Spleen (tissue), 11 donors: Measurements from ENCODE around the gene RFXAP. TPM values are rescaled to one million over a fixed set of nuclear protein-coding genes. Genes with fewer than 3 reads are reported as not detected.
"Not testable (repeated sequence)": the region's sequence is repeated elsewhere in the genome, so short reads cannot be mapped to it uniquely, and the experiment has no call there.

Source experiments
- DNase-seq: peaks from one replicate; pipeline ENCODE4 v3.0.0-alpha.2; 2020
- H3K27ac ChIP-seq, 8 donors: fragments of 200-600 bp; sonication (generic) in 7 of 8; 1 replicate in 4 of 8; 2 replicates in 4 of 8; pipeline versions ENCODE4 v1.5.0 to v1.8.0; 2016 to 2021; ENCODE audit warnings: inconsistent platforms in 4 of 8, mild to moderate bottlenecking in 4 of 8, moderate library complexity in 1 of 8
- H3K27me3 ChIP-seq, 7 donors: fragments of 200-600 bp; sonication (generic) in 6 of 7; replicated peaks in 1 of 7; 1 replicate in 4 of 7; 2 replicates in 3 of 7; pipeline versions ENCODE4 v1.5.0 to v1.8.0; 2016 to 2021; ENCODE audit warnings: inconsistent platforms in 3 of 7, mild to moderate bottlenecking in 1 of 7
- H3K36me3 ChIP-seq, 6 donors: fragments of 200-600 bp; sonication (generic) in 5 of 6; 1 replicate in 4 of 6; 2 replicates in 2 of 6; pipeline versions ENCODE4 v1.5.0 to v1.8.0; 2016 to 2021; ENCODE audit warnings: inconsistent platforms in 2 of 6
- H3K4me1 ChIP-seq, 6 donors: fragments of 200-600 bp; sonication (generic) in 5 of 6; 1 replicate in 3 of 6; 2 replicates in 3 of 6; pipeline versions ENCODE4 v1.5.0 to v1.8.0; 2016 to 2021; ENCODE audit warnings: inconsistent platforms in 3 of 6
- H3K4me3 ChIP-seq, 8 donors: fragments of 200-600 bp; sonication (generic) in 7 of 8; 1 replicate in 4 of 8; 2 replicates in 4 of 8; pipeline versions ENCODE4 v1.5.0 to v1.8.0; 2016 to 2021; ENCODE audit warnings: inconsistent platforms in 4 of 8, mild to moderate bottlenecking in 4 of 8, moderate library complexity in 2 of 8
- H3K9me3 ChIP-seq, 8 donors: fragments of 200-600 bp; sonication (generic) in 7 of 8; 1 replicate in 4 of 8; 2 replicates in 4 of 8; pipeline versions ENCODE4 v1.5.0 to v1.8.0; 2016 to 2021; ENCODE audit warnings: inconsistent platforms in 4 of 8
- POLR2A ChIP-seq, 3 donors: fragments of 450-650 bp; IDR thresholded peaks; one replicate each; pipeline ENCODE4 v1.5.1; 2017; ENCODE audit warnings: antibody characterized with exemption in 3 of 3, mild to moderate bottlenecking in 1 of 3
- POLR2AphosphoS5 ChIP-seq, 3 donors: sonication (generic); formaldehyde crosslinking; IDR thresholded peaks; one replicate each; pipeline ENCODE4 v1.5.1; 2017; ENCODE audit warnings: antibody characterized with exemption in 3 of 3
- WGBS, 5 donors: extraction: QIAGEN DNeasy Blood & Tissue Kit in 3 of 5; methylation state at CpG; one replicate each; pipeline versions ENCODE4 v1.1.5 to v1.1.7; 2013 to 2018; 5-methylcytosine and 5-hydroxymethylcytosine counted together
- intact Hi-C: fragments of 100-400 bp; cut with DNase I; formaldehyde crosslinking; loops from one replicate; pipeline ENCODE4 v1.15.0; 2023; ENCODE audit warnings: low total_unique reads
- polyA plus RNA-seq, 3 donors: library from polyadenylated mRNA; stranded (reverse); fragments of 200-250 nt; gene quantifications; one replicate each; pipeline ENCODE4 v1.2.1, GENCODE V29; 2013
- total RNA-seq, 7 donors: library from RNA; depleted of rRNA in 3 of 7; stranded (reverse); fragments of >200 nt in 3 of 7; fragmentation: NEBNext Ultra II Directional in 4 of 7; extraction: Animal tissue kit (Norgen Biotek cat#: 25700) in 4 of 7; gene quantifications; one replicate each; pipeline versions ENCODE4 v1.1.0 to v1.2.1, GENCODE V29; 2016 to 2021
- TF ChIP-seq, protein P1 (sequence below), 11 experiments: fragments of 200-600 bp in 7 of 11; fragments of 450-650 bp in 4 of 11; sonication (generic) in 4 of 11; IDR thresholded peaks in 8 of 11; conservative IDR thresholded peaks in 3 of 11; 1 replicate in 7 of 11; 2 replicates in 4 of 11; pipeline versions ENCODE4 v1.4.0 to v1.8.0; 2016 to 2021; ENCODE audit warnings: antibody characterized with exemption in 11 of 11, inconsistent platforms in 4 of 11, mild to moderate bottlenecking in 1 of 11
- donor health status: healthy with polysubstance abuse.
- donor health status: DM: no; HTN: no; CAD: no; lungs with moderate emphysema.
- donor health status: DM: no; HTN: no; CAD: no.
- donor health status: Bipolar disorder and iron deficiency.
- donor health status: healthy.
- donor health status: DM: no; HTN: no; CAD: no.
- donor health status: DM: yes; HTN: yes; CAD: no.

Gene RFXAP
- total and polyA plus RNA-seq, 10 donors = 4.6 to 9.3 (median 6.5) TPM

DNA sequence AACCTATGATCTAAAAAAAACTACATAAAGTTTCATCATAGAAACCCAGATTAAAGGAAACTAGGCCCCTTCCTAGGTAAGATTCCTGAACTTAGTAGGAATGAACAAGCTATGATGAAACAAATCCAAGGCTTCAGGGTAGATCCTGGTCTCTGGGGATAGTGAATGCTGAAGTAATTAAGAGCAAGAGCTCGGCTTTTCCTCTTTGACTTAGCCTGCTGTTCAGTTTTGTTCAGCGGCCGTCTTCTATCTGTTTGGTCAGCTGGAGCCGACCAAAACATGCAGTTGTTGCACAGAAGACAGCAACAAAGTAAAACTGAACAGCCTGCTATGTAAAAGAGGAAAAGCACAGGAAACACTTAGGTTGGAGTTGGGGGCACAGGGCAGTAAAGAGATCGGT lies 44.1 kb upstream of the RFXAP start:
- WGBS, 5 donors = 51 to 80% (median 71%) methylated on average over 5 of the region's 5 CpGs
- Histone ChIP-seq H3K36me3 (no peaks in the 10 kb centered on the region), H3K27ac (no peak overlapping the region), H3K4me1 (no peaks in the 10 kb centered on the region), H3K4me3 (no peak overlapping the region), H3K27me3 (peaks cover 0 to 19% (median 0%) of the 10 kb centered on the region in 7 donors), H3K9me3 (no peaks in the 10 kb centered on the region)
- TF ChIP-seq, protein P1, sequence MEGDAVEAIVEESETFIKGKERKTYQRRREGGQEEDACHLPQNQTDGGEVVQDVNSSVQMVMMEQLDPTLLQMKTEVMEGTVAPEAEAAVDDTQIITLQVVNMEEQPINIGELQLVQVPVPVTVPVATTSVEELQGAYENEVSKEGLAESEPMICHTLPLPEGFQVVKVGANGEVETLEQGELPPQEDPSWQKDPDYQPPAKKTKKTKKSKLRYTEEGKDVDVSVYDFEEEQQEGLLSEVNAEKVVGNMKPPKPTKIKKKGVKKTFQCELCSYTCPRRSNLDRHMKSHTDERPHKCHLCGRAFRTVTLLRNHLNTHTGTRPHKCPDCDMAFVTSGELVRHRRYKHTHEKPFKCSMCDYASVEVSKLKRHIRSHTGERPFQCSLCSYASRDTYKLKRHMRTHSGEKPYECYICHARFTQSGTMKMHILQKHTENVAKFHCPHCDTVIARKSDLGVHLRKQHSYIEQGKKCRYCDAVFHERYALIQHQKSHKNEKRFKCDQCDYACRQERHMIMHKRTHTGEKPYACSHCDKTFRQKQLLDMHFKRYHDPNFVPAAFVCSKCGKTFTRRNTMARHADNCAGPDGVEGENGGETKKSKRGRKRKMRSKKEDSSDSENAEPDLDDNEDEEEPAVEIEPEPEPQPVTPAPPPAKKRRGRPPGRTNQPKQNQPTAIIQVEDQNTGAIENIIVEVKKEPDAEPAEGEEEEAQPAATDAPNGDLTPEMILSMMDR (IDR thresholded peaks at IDR 0.05 in 8 of 11, conservative IDR thresholded peaks at IDR 0.05 in 3 of 11) = no peak
- no peak for TF ChIP-seq POLR2A (IDR thresholded peaks at IDR 0.05)
- no peak for TF ChIP-seq POLR2AphosphoS5 (IDR thresholded peaks at IDR 0.05)
- intact Hi-C loops = no loop called here
- DNase-seq = no peak

DNA sequence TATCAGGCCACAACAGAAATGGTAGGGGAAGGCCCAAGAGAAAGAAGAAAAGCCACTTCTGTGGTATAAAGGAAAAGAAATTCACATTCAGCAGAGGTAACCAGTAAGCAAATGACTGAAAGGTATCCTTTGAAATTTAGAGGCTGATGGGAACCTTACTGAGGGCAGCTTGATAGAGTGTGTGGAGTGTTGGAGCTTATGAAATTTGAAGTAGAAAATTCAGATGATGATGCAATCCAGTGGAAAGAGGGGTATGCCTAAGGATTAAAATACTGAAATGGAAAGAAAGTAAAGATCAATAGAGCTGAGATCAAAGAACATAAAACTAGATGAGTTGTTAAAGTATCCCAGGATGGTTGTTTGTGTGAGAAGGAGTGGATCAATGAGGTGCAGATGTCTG lies 42.8 kb upstream of the RFXAP start:
- H3K36me3 ChIP-seq = no peaks in the 10 kb centered on the region
- DNase-seq = no peak
- H3K27me3 ChIP-seq = peaks cover 0 to 19% (median 0%) of the 10 kb centered on the region in 7 donors
- no peaks in the 10 kb centered on the region for H3K9me3 ChIP-seq
- TF ChIP-seq POLR2A (IDR thresholded peaks at IDR 0.05) = no peak
- no peak for TF ChIP-seq POLR2AphosphoS5 (IDR thresholded peaks at IDR 0.05)
- TF ChIP-seq, protein P1 (IDR thresholded peaks at IDR 0.05 in 8 of 11, conservative IDR thresholded peaks at IDR 0.05 in 3 of 11) = no peak
- intact Hi-C loops = no loop called here
- H3K4me1 ChIP-seq = no peaks in the 10 kb centered on the region
- H3K4me3 ChIP-seq = no peak overlapping the region
- no peak overlapping the region for H3K27ac ChIP-seq

DNA sequence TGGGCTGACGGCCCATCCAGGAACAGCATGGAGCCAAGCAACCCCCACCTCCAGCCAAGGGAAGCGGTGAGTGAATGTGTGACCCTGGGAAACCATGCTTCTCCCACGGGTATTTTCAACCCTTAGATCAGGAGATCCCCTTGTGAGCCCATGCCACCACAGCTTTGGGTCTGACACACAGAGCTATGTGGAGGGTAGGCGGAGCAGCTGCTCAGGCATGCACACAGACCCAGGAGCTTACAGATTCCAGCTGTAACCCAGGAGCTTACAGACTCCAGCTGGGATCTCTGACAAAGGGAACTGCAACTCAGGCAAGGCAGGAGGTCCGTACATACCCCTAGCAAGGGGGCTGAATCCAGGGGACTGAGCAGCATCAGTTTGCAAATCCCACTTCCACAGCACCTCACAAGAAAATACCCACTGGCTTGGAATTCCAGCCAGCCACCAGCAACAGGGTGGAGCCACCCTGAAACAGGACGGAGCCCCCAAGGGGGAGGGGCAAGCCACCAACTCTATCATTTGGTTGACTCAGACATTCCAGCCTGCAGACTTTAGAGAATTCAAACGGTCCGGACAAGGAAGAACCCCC lies 40.8 kb upstream of the RFXAP start:
- H3K9me3 ChIP-seq = no peaks in the 10 kb centered on the region
- TF ChIP-seq, protein P1 (IDR thresholded peaks at IDR 0.05 in 8 of 11, conservative IDR thresholded peaks at IDR 0.05 in 3 of 11) = no peak
- TF ChIP-seq POLR2A (IDR thresholded peaks at IDR 0.05) = no peak
- TF ChIP-seq POLR2AphosphoS5 (IDR thresholded peaks at IDR 0.05) = no peak
- H3K27me3 ChIP-seq = peaks cover 0 to 16% (median 0%) of the 10 kb centered on the region in 7 donors
- H3K36me3 ChIP-seq = no peaks in the 10 kb centered on the region
- no peak overlapping the region for H3K4me3 ChIP-seq
- no peak for DNase-seq
- 41 to 66% (median 50%) methylated on average over 6 to 8 of the region's 8 CpGs for WGBS, 5 donors
- no peaks in the 10 kb centered on the region for H3K4me1 ChIP-seq
- intact Hi-C loops = no loop called here
- H3K27ac ChIP-seq = no peak overlapping the region

DNA sequence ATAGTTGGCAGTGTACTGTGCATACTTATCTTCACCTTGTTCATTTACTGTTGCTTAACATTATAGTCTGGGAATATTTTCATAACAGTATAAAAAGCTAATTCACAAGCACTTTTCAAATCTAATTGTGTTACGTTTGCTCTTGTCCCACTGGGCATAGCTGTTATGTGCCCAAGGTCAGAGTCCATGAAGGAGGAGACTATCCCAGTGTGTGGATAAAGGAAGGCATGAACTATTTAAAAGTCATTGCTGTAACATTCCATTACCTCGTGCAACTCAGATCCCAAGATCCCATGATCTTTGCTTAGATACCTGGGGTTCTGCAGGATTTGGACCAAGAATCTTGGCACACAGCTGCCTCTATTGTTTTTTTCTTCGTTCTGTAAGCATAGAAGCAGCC lies 35.1 kb upstream of the RFXAP start:
- Histone ChIP-seq H3K27ac (no peak overlapping the region), H3K4me3 (no peak overlapping the region), H3K36me3 (no peaks in the 10 kb centered on the region), H3K27me3 (peaks cover 0 to 13% (median 0%) of the 10 kb centered on the region in 7 donors), H3K4me1 (no peaks in the 10 kb centered on the region), H3K9me3 (no peaks in the 10 kb centered on the region)
- DNase-seq = no peak
- WGBS, 5 donors = 58 to 64% (median 63%) methylated on average over 3 of the region's 3 CpGs
- no peak for TF ChIP-seq POLR2A (IDR thresholded peaks at IDR 0.05)
- TF ChIP-seq, protein P1 (IDR thresholded peaks at IDR 0.05 in 8 of 11, conservative IDR thresholded peaks at IDR 0.05 in 3 of 11) = no peak
- no peak for TF ChIP-seq POLR2AphosphoS5 (IDR thresholded peaks at IDR 0.05)
- intact Hi-C loops = no loop called here

DNA sequence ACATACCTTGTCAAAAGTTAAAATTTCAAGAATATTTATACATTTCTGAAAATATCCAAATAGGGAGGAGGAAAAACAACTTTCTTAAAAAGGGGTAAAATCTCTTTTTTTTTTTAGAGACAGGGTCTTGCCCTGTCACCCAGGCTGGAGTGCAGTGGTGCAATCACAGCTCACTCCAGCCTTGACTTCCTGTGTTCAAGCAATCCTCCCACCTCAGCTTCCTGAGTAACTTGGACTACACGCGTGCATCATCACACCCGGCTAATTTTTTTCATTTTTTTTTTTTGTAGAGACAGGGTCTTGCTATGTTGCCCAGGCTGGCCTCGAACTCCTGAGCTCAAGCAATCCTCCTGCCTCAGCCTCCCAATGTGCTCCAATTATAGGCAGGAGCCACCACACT lies 32.8 kb upstream of the RFXAP start:
- H3K27me3 ChIP-seq, H3K27ac ChIP-seq, H3K9me3 ChIP-seq, H3K4me3 ChIP-seq, intact Hi-C loops, H3K36me3 ChIP-seq, DNase-seq, H3K4me1 ChIP-seq: not testable (repeated sequence)
- 25 to 33% (median 28%) methylated on average over 4 of the region's 4 CpGs for WGBS, 5 donors
